IMR-90 (cell line): ENCODE results near the gene TAF4. TPM values are rescaled to one million over a fixed set of nuclear protein-coding genes. Genes with fewer than 3 reads are reported as not detected.

ENCODE experiments used
- ATAC-seq: fragments of 200-7000 bp; cut with Tn5 transposase; 2 replicates; pipeline ENCODE4 v1.9.1; 2020; ENCODE audit warnings: low read depth, mild to moderate bottlenecking, moderate library complexity
- BruUV-seq: library from RNA; stranded (reverse); fragments of 400-500 nt; replicated peaks from 2 replicates; lab custom pipeline; 2021; lab: Mats Ljungman, UMichigan
- CTCF ChIA-PET: fragments of 300-600 bp; formaldehyde crosslinking; extraction: SDS; loops from one replicate; lab custom pipeline; 2021; ENCODE audit warnings: antibody characterized with exemption; lab: Yijun Ruan, JAX
- POLR2A ChIA-PET: fragments of 300-600 bp; sonication (Branson Sonifier 250); formaldehyde crosslinking; loops from one replicate; lab custom pipeline; 2022; ENCODE audit warnings: antibody characterized with exemption; ENCODE audit not compliant: unreplicated experiment; lab: Charles Lee
- DNase-seq: peaks from one replicate; pipeline ENCODE4 v3.0.0; 2013
- H2AFZ ChIP-seq: replicated peaks from 2 replicates; pipeline ENCODE3; 2013; ENCODE audit warnings: low read length, mild to moderate bottlenecking; ENCODE audit not compliant: poor library complexity
- H2AK5ac ChIP-seq: 2 replicates; pipeline ENCODE4 v1.6.1; 2013; ENCODE audit warnings: low read depth, low read length, inconsistent platforms
- H2AK9ac ChIP-seq: replicated peaks from 2 replicates; pipeline ENCODE3; 2013; ENCODE audit warnings: mild to moderate bottlenecking, low read depth, low read length, moderate library complexity; ENCODE audit not compliant: poor library complexity
- H2BK120ac ChIP-seq: 2 replicates; pipeline ENCODE4 v1.6.1; 2013; ENCODE audit warnings: low read depth, low read length, inconsistent platforms
- H2BK15ac ChIP-seq: 3 replicates; pipeline ENCODE4 v1.6.1; 2013; ENCODE audit warnings: low read depth, low read length, inconsistent platforms
- H2BK20ac ChIP-seq: 2 replicates; pipeline ENCODE4 v1.6.1; 2013; ENCODE audit warnings: low read depth, mild to moderate bottlenecking, inconsistent platforms, low read length, moderate library complexity
- H2BK5ac ChIP-seq: 2 replicates; pipeline ENCODE4 v1.6.1; 2013; ENCODE audit warnings: mild to moderate bottlenecking, low read depth, low read length, inconsistent platforms; ENCODE audit not compliant: poor library complexity, severe bottlenecking
- H3K14ac ChIP-seq: replicated peaks from 2 replicates; pipeline ENCODE4 v1.6.1; 2013; ENCODE audit warnings: low read depth, low read length, inconsistent platforms
- H3K18ac ChIP-seq: 2 replicates; pipeline ENCODE4 v1.6.1; 2013; ENCODE audit warnings: low read depth, low read length, control low read depth
- H3K23ac ChIP-seq: 2 replicates; pipeline ENCODE4 v1.6.1; 2013; ENCODE audit warnings: low read depth, low read length, inconsistent platforms
- H3K27ac ChIP-seq: 2 replicates; pipeline ENCODE4 v1.5.1; 2013; ENCODE audit warnings: mild to moderate bottlenecking, control low read depth, low read length; ENCODE audit not compliant: insufficient read depth
- H3K27me3 ChIP-seq: 2 replicates; pipeline ENCODE4 v1.6.1; 2013; ENCODE audit warnings: low read length; ENCODE audit not compliant: control insufficient read depth, insufficient read depth
- H3K36me3 ChIP-seq: 2 replicates; pipeline ENCODE4 v1.6.1; 2013; ENCODE audit warnings: low read length, mixed read lengths; ENCODE audit not compliant: control insufficient read depth, insufficient read depth
- H3K4ac ChIP-seq: 2 replicates; pipeline ENCODE4 v1.6.1; 2013; ENCODE audit warnings: low read depth, low read length, inconsistent platforms
- H3K4me1 ChIP-seq: 2 replicates; pipeline ENCODE4 v1.6.1; 2013; ENCODE audit warnings: low read length, mixed read lengths; ENCODE audit not compliant: control insufficient read depth, insufficient read depth
- H3K4me2 ChIP-seq: 2 replicates; pipeline ENCODE4 v1.6.1; 2013; ENCODE audit warnings: low read depth, mild to moderate bottlenecking, control low read depth, low read length, moderate library complexity
- H3K4me3 ChIP-seq: 2 replicates; pipeline ENCODE4 v1.5.1; 2013; ENCODE audit warnings: low read depth, mild to moderate bottlenecking, control low read depth, low read length, moderate library complexity; ENCODE audit not compliant: insufficient read depth
- H3K56ac ChIP-seq: 2 replicates; pipeline ENCODE4 v1.6.1; 2013; ENCODE audit warnings: low read length, inconsistent platforms; ENCODE audit not compliant: insufficient read depth; ENCODE audit errors: extremely low read depth
- H3K79me1 ChIP-seq, 2 experiments: 2 replicates each; pipeline ENCODE4 v1.6.1; 2013; ENCODE audit warnings: low read length in 2 of 2, inconsistent platforms in 1 of 2, low read depth in 1 of 2
- H3K9ac ChIP-seq: 2 replicates; pipeline ENCODE4 v1.6.1; 2013; ENCODE audit warnings: low read depth, low read length, control low read depth
- H3K9me1 ChIP-seq: 2 replicates; pipeline ENCODE4 v1.6.1; 2013; ENCODE audit warnings: low read length, inconsistent platforms; ENCODE audit not compliant: insufficient read depth
- H3K9me3 ChIP-seq: 2 replicates; pipeline ENCODE4 v1.6.1; 2013; ENCODE audit warnings: low read length; ENCODE audit not compliant: control insufficient read depth, insufficient read depth
- H4K20me1 ChIP-seq: 2 replicates; pipeline ENCODE4 v1.6.1; 2013; ENCODE audit warnings: low read length, inconsistent platforms; ENCODE audit not compliant: insufficient read depth
- H4K5ac ChIP-seq: 2 replicates; pipeline ENCODE4 v1.6.1; 2013; ENCODE audit warnings: mild to moderate bottlenecking, low read depth, low read length, control low read depth
- H4K8ac ChIP-seq, 2 experiments: 2 replicates each; pipeline ENCODE4 v1.6.1; 2013; ENCODE audit warnings: low read depth in 2 of 2, low read length in 2 of 2, control low read depth in 1 of 2, inconsistent platforms in 1 of 2
- H4K91ac ChIP-seq: 2 replicates; pipeline ENCODE4 v1.6.1; 2013; ENCODE audit warnings: low read depth, low read length, inconsistent platforms; ENCODE audit not compliant: insufficient read depth
- BHLHE40 ChIP-seq: fragments of 150-350 bp; IDR thresholded peaks from 2 replicates; pipeline ENCODE4 v1.6.1; 2016; ENCODE audit warnings: mild to moderate bottlenecking, low read depth, low read length
- CEBPB ChIP-seq: IDR thresholded peaks from 2 replicates; pipeline ENCODE4 v1.6.1; 2012; ENCODE audit warnings: low read depth, low read length, improper control_type of control experiment
- CHD1 ChIP-seq: IDR thresholded peaks from 2 replicates; pipeline ENCODE4 v1.6.1; 2012; ENCODE audit warnings: low read depth, low read length, improper control_type of control experiment
- CTCF ChIP-seq: conservative IDR thresholded peaks from 2 replicates; pipeline ENCODE4 v1.5.1; 2012; ENCODE audit warnings: mild to moderate bottlenecking, low read depth, low read length, improper control_type of control experiment
- ELK1 ChIP-seq: fragments of 150-350 bp; IDR thresholded peaks from 2 replicates; pipeline ENCODE4 v1.6.1; 2016; ENCODE audit warnings: low read depth, mild to moderate bottlenecking, low read length, moderate library complexity, borderline replicate concordance
- FOS ChIP-seq: fragments of 150-350 bp; IDR thresholded peaks from 2 replicates; pipeline ENCODE4 v1.6.1; 2016; ENCODE audit warnings: low read depth, low read length
- MAFK ChIP-seq: IDR thresholded peaks from 2 replicates; pipeline ENCODE4 v1.6.1; 2012; ENCODE audit warnings: low read depth, low read length, improper control_type of control experiment
- MAZ ChIP-seq: IDR thresholded peaks from 2 replicates; pipeline ENCODE4 v1.6.1; 2012; ENCODE audit warnings: low read depth, mild to moderate bottlenecking, low read length, improper control_type of control experiment, moderate library complexity, borderline replicate concordance
- MXI1 ChIP-seq: IDR thresholded peaks from 2 replicates; pipeline ENCODE4 v1.6.1; 2012; ENCODE audit warnings: low read depth, mild to moderate bottlenecking, low read length, moderate library complexity, borderline replicate concordance
- NFE2L2 ChIP-seq: fragments of 150-350 bp; IDR thresholded peaks from 2 replicates; pipeline ENCODE4 v1.6.1; 2016; ENCODE audit warnings: low read depth, mild to moderate bottlenecking, low read length
- POLR2A ChIP-seq: IDR thresholded peaks from 2 replicates; pipeline ENCODE4 v1.6.1; 2012; ENCODE audit warnings: mild to moderate bottlenecking, low read depth, low read length
- RAD21 ChIP-seq: IDR thresholded peaks from 2 replicates; pipeline ENCODE4 v1.6.1; 2012; ENCODE audit warnings: low read length, improper control_type of control experiment
- RCOR1 ChIP-seq: IDR thresholded peaks from 2 replicates; pipeline ENCODE4 v1.6.1; 2012; ENCODE audit warnings: mild to moderate bottlenecking, low read length, improper control_type of control experiment; ENCODE audit not compliant: insufficient replicate concordance
- RFX5 ChIP-seq: IDR thresholded peaks from 2 replicates; pipeline ENCODE4 v1.8.0; 2012; ENCODE audit warnings: low read depth, mild to moderate bottlenecking, low read length, moderate library complexity
- SMC3 ChIP-seq: fragments of 150-350 bp; IDR thresholded peaks from 2 replicates; pipeline ENCODE4 v1.6.1; 2016; ENCODE audit warnings: low read depth, mild to moderate bottlenecking, antibody characterized with exemption, low read length, moderate library complexity
- USF2 ChIP-seq: fragments of 150-350 bp; IDR thresholded peaks from 2 replicates; pipeline ENCODE4 v1.6.1; 2017; ENCODE audit warnings: mild to moderate bottlenecking, antibody characterized with exemption, low read length, low read depth
- WGBS, 2 experiments: methylation state at CpG; one replicate each; pipeline versions ENCODE4 v1.1.5 to v1.1.7; 2013; ENCODE audit warnings: missing lambda C conversion rate in 2 of 2; ENCODE audit not compliant: insufficient read length in 1 of 2; ENCODE audit errors: extremely low coverage in 2 of 2; 5-methylcytosine and 5-hydroxymethylcytosine counted together
- dilution Hi-C: fragments of 300-500 bp; cut with HindIII; formaldehyde crosslinking; loops from one replicate; pipeline ENCODE4 v1.14.3; 2018; ENCODE audit warnings: low sequenced_read_pairs; ENCODE audit not compliant: unreplicated experiment
- in situ Hi-C: fragments of 300-500 bp; cut with MboI; formaldehyde crosslinking; loops from 3 replicates; pipeline ENCODE4 v1.14.3; 2019; ENCODE audit warnings: low sequenced_read_pairs, inconsistent platforms, mixed read lengths
- intact Hi-C: fragments of 100-400 bp; cut with micrococcal nuclease; formaldehyde crosslinking; loops from 2 replicates; pipeline ENCODE4 v1.10.0; 2022
- polyA plus RNA-seq, 3 experiments: library from polyadenylated mRNA; depleted of rRNA; stranded (reverse); fragments of >200 nt; gene quantifications; 2 replicates each; pipeline ENCODE4 v1.2.3, GENCODE V29; 2012; ENCODE audit warnings: low replicate concordance in 1 of 3
- total RNA-seq: library from RNA; depleted of rRNA; stranded (reverse); fragments of >200 nt; gene quantifications from 2 replicates; pipeline ENCODE4 v1.2.3, GENCODE V29; 2012

The TAF4 gene
- total and polyA plus RNA-seq, 2 of the 4 experiments (the other 2 are of a cell fraction) = 1.4 to 5.1 TPM

GRCh38 chr20:61990484-61990883, 75.2 kb downstream of the TAF4 start:
- intact Hi-C loops = no loop called here
- ChIA-PET POLR2A (no interaction called here), CTCF (no interaction called here)
- H4K91ac ChIP-seq = no peak overlapping the region
- no TSS peak for BruUV-seq
- DNase-seq (no peak), ATAC-seq (no peak)
- H3K27ac ChIP-seq = no peak overlapping the region
- H3K4ac ChIP-seq = no peak overlapping the region
- no peak overlapping the region for H3K4me2 ChIP-seq
- dilution Hi-C loops = no loop called here
- TF ChIP-seq FOS (no peak), RCOR1 (no peak), RFX5 (no peak), CEBPB (no peak), RAD21 (no peak), MXI1 (no peak), CHD1 (no peak), CTCF (no peak), MAZ (no peak), MAFK (no peak), NFE2L2 (no peak), SMC3 (no peak), POLR2A (no peak), ELK1 (no peak), USF2 (no peak), BHLHE40 (no peak)
- H3K18ac ChIP-seq = no peak overlapping the region
- peaks cover 49% of the 10 kb centered on the region for H3K36me3 ChIP-seq
- H3K9me3 ChIP-seq = peaks cover 18% of the 10 kb centered on the region
- H4K8ac ChIP-seq = no peak overlapping the region
- no peak overlapping the region for H2BK120ac ChIP-seq
- no peak overlapping the region for H2BK5ac ChIP-seq
- no peak overlapping the region for H3K4me3 ChIP-seq
- no peak overlapping the region for H2BK15ac ChIP-seq
- no peak overlapping the region for H2AK9ac ChIP-seq
- no peak overlapping the region for H2AFZ ChIP-seq
- no peaks in the 10 kb centered on the region for H4K20me1 ChIP-seq
- in situ Hi-C loops = no loop called here
- H2BK20ac ChIP-seq = no peak overlapping the region
- peaks cover 2 to 6% of the 10 kb centered on the region in 2 experiments; a peak in 3 of 4 replicates for H3K79me1 ChIP-seq
- no peak overlapping the region for H3K9ac ChIP-seq
- H3K56ac ChIP-seq = no peak overlapping the region
- H2AK5ac ChIP-seq = no peak overlapping the region
- H4K5ac ChIP-seq = no peak overlapping the region
- H3K23ac ChIP-seq = no peak overlapping the region
- H3K4me1 ChIP-seq = no peaks in the 10 kb centered on the region
- WGBS, 2 experiments = 85% methylated on average over 10 of the region's 11 CpGs; no CpG with 5 or more reads in 1 of the 2 experiments
- no peak overlapping the region for H3K14ac ChIP-seq
- 0 out of 2 replicates have a peak, but pooled peaks cover 7% of the 10 kb centered on the region for H3K9me1 ChIP-seq
- no peaks in the 10 kb centered on the region for H3K27me3 ChIP-seq
